DMS53 (cell line): ENCODE data around the gene HSBP1.

ENCODE experiments used
- DNase-seq: peaks from one replicate; lab custom pipeline; 2025; lab: John Stamatoyannopoulos, UW

Gene HSBP1

DNA sequence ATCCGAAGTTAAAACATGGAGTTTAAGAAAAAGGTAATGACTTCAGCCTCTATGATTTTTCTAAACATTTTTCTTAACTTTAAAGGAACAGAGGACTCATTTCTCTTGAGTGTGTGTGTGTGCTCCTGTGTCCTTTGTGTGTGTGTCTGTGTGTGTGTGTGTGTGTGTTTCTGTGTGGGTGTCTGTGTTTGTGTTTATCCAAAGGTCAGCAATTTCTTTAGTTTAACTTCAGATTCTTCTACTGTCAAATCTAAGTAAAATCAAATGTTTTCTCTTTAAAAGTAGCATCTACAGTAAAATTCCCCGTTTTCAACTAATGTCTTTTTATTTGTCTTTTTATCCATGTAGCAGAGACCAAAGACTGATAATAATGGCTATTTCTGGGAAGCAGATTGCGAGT is 31.8 kb downstream of the HSBP1 start:
- DNase-seq = no peak

DNA sequence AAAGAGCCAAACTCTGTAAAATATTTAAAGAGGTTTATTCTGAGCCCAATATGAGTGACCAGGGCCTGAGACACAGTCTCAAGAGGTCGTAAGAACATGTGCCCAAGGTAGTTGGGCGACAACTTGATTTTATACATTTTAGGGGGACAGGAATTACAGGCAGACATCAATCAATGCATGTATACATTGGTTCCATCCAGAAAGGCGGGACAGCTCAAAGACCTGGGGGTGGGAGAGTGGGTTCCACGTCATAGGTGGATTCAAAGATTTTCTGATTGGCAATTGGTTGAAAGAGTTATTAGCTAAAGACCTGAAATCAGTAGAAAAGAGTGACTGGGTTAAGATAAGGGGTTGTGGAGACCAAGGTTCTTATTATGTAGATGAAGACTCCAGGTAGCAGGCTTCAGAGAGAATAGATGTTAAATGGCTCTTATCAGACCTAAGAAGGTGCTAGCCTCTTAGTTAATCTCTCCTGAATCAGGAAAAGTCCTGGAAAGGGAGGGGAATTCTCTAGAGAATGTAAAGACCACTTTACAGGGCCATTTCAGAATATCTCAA is 32.4 kb downstream of the HSBP1 start:
- no peak for DNase-seq

DNA sequence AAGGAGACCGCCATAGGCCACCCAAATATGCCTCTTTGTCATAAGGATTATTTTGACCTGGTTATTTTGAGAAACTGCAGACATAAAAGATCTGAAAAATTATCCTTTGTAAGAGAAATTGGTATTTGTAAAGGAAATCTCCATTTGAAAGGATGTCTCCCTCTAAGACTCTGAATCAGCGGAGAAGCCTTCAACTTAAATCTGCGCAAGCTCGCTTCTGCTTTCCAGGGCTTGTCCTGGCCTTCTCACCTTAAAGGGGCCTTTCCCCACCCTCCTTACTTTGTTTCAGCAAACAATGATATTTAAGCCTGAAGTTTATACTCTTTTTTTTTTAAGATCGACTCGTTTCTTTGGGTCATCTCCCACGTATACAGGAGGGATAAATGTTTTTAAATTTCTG is 34.5 kb downstream of the HSBP1 start:
- DNase-seq = no peak

DNA sequence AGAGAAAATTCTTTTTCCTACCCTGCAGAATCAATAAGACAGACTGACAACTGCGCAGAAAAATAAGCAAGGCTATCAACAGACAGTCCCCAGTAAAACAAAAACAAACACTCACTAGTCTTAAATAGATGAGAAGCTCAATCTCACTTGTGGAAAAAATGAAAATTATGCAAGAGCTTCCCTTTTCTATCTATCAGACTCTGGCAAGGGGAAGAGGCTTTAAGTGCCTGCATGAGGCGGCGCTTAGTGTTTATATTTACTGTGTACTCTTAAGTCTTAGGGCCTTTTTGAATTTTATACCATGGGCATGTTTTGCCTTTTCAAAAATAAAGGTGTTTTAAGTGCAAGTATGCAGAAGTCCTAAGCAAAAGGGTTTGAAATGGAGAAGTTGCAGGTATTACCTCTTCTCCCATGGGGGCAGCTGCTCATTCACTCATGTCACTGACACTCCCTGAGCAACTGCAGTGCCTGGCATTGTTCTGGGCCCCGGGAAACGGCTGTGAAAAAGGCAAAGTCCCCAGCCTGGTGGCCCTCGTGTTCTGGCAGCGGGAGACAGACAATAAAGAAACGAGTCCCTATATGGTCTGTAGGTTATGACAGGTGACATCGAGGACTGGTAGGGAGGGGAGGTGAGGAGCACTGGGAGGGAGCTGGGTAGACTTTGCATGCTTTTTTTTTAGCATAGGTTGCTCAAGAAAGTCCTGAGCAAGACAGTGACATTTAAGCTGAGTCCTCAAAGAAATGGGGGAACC is 35.2 kb downstream of the HSBP1 start:
- DNase-seq = no peak

DNA sequence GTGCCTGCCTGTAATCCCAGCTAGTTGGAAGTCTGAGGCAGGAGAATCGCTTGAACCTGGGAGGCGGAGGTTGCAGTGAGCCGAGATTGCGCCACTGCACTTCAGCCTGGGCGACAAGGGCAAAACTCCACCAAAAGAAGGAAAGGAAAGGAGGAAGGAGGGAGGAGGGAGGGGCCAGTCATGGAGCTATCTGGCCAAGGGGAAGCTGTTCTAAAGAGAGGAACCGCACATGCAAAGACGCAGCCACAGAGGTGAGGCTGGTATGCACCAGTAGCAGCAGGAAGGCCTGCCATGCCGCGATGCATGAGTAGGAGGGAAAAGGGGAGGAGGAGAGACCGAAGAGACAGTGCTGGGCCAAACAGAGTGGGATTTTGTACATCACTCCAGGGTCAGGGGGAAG is 35.9 kb downstream of the HSBP1 start:
- no peak for DNase-seq

DNA sequence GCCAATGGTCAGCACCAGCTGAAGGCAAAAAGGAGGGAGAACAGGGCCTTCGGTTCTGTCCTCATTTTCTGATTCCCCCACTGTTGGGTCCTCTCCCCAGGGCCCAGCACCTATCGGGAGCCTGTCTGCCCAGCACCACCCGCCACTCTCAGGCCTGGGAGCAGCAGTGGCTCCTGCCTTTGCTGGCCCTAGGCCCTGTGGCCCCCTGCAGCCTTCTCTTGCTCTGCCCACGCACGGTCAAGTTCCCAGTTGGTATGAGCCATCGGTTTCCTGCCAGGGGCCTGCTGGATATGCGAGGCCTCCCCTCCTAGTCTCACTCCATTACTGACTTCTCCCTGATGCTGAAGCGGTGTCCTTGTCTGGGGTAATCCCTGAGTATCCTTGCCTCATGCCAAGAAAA is 37.5 kb downstream of the HSBP1 start:
- DNase-seq = no peak

DNA sequence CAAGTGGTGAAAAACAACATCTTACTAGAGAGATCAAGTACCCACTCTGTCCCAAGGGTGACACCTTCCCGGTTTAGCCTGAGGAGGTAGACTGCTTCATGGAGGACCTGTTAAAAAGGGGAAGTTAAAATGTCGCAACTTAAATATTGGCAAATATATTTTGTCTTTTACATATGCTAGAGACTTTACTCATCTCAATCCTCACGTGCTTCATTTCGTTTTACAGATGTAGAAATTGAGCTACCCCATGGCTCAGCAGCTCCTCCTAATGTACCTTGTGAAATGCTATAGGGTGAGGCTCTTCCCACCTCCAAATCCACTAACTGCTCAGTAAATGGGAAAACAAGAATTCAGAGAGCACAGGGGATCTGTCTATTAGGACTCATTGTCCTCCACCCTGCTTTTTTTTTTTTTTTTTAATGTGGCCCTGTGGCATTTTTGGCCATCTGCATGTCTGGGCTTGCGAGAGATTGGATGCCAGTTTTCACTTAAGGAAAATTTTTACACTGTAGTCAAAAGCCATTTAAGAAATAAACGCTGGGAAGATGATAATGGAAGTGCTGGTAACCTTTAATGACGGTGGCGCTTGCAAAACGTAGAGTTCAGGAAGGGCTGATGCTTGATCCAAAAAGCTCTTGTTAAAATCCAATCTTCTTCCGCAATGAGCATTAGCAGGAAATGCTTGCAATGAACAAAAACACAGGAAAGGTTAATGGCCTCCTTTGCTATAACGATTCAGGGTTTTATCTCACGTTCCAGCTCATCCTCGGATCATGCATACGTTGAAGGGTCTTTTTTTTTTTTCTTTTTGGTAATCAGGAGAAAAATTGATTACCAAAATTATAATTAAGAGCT is 39.8 kb downstream of the HSBP1 start:
- DNase-seq = no peak

DNA sequence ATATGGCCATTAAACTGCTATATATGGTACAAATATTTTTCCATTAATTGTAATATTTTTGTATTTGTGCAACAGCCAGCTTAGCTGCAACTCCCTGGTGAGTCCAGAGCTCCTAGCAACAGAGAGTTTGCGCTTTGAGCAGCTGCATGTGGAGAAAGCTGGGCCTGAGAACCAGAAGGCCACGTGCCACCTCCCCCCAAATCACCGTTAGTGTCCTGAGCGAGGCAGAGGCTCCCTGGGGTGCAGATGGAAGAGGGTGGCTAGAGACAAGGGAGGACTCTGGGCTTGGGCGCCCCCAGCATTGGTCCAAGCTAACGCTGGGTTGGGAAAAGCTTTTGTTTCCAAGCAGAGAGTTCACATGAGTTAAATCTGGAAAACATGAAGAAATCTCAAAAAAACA is 41.6 kb downstream of the HSBP1 start:
- no peak for DNase-seq

DNA sequence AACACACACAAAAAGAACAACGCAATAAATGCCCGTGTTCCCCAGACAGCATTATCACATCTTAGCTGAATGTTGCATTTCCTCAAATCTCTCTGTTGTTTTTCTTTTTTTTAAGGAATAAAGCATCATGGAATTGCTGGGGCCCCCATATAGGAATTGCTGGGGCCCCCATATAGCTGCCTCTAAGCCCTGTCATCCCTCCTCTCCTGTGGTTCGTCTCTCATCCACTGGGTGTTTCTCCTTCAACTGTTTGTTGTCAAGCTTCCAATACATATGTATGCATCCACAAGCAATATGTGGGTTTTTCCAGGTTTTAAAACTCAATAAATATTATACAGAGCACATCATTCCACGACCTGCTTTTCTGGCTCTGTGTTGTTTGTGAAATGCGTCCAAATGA is 43.2 kb downstream of the HSBP1 start:
- no peak for DNase-seq

DNA sequence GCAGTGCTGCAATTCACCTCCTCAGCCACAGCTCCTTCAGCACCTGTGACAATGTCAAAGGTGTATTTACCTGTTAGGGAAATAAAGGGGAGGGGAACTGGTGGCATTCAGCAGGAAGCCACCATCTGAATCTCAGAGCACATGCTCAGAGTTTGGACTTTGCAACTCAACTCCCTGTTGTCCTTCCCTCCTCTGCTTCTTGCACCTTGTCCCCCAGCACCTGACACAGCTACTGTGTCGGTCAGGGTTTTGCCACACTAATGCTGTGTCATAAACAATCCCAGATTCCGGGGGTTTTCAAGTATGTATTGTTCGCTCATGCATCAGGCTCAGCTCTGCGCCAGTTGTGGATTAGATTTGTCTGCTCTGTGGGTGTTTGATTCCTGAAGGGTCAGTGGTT is 43.7 kb downstream of the HSBP1 start:
- DNase-seq = no peak

DNA sequence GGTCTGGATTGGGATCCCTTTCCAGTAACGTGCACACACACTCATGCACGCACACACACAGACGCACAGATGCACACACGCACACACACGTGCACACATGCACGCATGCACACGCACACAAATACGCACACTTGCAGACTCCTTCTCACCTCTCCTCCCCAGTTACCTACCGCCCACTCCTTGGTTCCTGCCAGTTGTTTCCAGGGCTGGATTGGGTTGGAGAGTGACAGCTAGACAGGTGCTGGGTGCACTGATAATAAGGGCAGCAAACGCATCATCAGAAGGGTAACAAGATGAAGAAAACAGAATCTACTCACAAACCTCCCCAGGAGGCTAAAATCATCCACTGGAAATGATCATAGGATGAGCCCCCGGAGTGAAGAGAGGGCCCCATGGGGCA is 45.0 kb downstream of the HSBP1 start:
- no peak for DNase-seq

DNA sequence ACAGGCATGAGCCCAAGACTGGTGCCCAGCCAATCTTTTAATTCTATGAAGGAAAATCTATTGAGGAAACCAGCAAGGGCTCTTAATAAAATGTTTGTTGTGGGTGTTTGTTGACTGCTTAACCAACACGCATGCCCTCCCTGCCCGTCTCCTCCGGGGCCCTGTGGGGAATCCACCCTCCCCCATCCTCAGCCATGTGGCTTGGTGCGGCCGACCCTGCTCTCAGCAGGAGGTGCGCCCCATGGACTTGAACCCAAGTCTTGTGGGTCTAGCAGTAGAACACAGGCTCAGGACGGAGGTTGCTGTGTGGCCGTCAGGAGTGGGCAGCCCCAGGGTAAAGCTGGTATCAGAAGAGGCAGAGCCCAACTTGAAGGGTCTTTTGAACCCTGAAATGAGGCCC is 46.1 kb downstream of the HSBP1 start:
- DNase-seq = no peak

DNA sequence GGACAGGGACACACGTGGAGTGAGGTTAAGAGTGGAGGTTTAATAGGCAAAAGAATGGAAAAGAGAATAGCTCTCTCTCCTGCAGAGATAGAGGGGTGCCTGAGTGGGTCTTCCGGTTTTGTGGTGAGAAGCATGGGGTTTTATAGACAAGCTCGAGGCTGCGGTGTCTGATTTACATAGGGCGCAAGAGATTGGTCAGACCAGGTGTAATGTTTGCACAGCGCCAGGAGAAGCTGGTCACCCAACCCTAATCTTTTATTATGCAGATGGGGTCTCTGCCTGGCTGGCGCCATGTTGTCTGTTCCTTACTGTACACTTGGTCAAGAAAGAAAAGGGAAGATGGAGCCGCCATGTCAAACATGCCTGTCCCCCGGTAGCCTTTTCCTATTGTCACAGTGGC is 46.6 kb downstream of the HSBP1 start:
- DNase-seq = no peak

DNA sequence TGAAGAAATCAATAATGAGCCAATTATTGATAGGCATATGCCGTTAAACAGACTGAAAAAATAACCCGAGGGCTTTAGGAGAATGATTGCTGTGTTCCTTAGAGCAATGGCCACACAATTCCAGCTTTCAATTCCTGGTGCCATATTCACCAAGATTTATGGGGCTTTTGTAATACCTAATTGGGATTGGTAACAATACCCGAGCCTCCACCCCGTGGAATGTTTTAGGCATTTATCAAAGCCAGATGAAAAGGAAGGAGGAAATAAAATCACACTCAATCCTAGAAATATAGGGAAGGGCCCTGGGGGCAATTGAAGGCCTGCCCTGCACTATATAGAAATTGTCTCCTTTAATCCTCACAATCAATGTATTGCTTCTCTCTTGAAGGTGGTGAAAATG is 49.0 kb downstream of the HSBP1 start:
- DNase-seq = no peak

DNA sequence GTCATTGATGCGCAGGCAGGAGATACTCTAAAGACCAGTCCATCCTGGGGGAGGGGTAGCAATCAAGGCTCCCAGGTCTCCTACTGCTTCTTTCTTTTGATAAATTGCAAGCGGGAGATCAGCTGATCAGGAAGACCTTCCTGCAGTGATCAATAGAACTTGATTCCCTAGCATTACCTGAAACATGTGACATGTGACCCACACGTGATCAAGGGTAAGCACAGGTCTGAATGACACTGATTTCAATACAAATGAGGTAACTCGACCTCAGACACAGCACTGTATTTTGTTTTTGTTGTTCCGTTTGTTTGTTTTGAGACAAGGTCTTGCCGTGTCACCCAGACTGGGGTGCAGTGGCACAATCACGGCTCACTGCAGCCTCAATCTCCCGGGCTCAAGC is 51.5 kb downstream of the HSBP1 start:
- DNase-seq = no peak

DNA sequence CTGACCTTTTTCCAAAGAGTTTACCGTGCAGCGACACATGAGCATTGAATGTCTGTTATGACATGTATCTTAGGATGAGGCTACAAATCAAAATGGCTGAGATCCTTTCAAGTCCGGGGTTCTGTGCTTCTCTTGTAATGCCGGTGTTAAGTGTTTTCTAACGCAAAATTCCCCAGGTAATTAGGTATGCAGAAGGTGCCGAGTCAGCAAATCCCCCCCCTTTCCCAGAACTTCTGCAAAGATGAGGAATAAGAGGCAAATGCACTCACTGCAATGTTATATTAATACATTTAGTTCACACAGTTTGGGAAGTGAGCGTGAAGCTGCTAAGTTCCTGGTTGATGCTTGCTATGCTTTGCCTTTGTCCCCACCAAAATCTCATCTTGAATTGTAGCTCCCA is 54.9 kb downstream of the HSBP1 start:
- DNase-seq = no peak

DNA sequence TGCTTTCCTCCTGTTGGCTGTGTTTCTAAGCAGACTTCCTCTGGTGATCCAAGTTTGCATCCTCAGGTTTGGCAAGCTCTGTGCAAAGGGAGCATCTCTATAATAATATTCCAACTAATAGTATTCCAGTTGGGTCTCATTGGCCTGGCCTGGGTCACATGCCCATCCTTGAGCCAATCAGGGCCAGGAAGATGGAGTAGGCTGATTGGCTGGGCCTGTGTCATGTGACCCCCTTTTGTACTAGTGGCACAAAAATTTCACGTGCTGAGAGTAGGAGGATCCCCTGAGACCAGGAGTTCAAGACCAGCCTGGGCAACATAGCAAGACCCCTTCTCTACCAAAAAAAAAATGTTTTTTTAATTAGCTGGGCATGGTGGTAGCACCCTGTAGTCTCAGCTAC is 55.9 kb downstream of the HSBP1 start:
- no peak for DNase-seq
